ENCODE measurements around the gene POFUT1.

POFUT1 gene

GRCh38 chr20:32205843-32206759 lies 1.6 kb upstream of the POFUT1 start:
- peak; percentile 78 for DNase-seq (ENCODE audit: low spot score)

- peak; percentile 35 for DNase-seq (ENCODE audit: low spot score)
These were observed 687 bp upstream of the POFUT1 start for GRCh38 chr20:32206760-32207625.

- DNase-seq (ENCODE audit: low spot score): no peak
These were observed 947 bp downstream of the POFUT1 start for GRCh38 chr20:32208499-32209154.

GRCh38 chr20:32209850-32210605 lies 2.3 kb downstream of the POFUT1 start:
- no peak for DNase-seq (ENCODE audit: low spot score)

GRCh38 chr20:32213870-32214269 lies 6.2 kb downstream of the POFUT1 start:
- DNase-seq (ENCODE audit: low spot score): no peak

GRCh38 chr20:32215147-32215546 lies 7.5 kb downstream of the POFUT1 start:
- DNase-seq (ENCODE audit: low spot score): no peak

- no peak for DNase-seq (ENCODE audit: low spot score)
These were observed 8.0 kb downstream of the POFUT1 start for GRCh38 chr20:32215729-32216128.

- DNase-seq (ENCODE audit: low spot score): no peak
These were observed 8.8 kb downstream of the POFUT1 start for GRCh38 chr20:32216179-32217142.

GRCh38 chr20:32218156-32218900 lies 10.6 kb downstream of the POFUT1 start:
- no peak for DNase-seq (ENCODE audit: low spot score)

- DNase-seq (ENCODE audit: low spot score): no peak
These were observed 16.8 kb downstream of the POFUT1 start for GRCh38 chr20:32224463-32224862.

GRCh38 chr20:32226391-32226790 lies 18.7 kb downstream of the POFUT1 start:
- no peak for DNase-seq (ENCODE audit: low spot score)

- DNase-seq (ENCODE audit: low spot score): no peak
These were observed 19.6 kb downstream of the POFUT1 start for GRCh38 chr20:32227306-32227705.

- DNase-seq (ENCODE audit: low spot score): no peak
These were observed 20.3 kb downstream of the POFUT1 start for GRCh38 chr20:32227744-32228688.

GRCh38 chr20:32229251-32229747 lies 21.6 kb downstream of the POFUT1 start:
- no peak for DNase-seq (ENCODE audit: low spot score)

- DNase-seq (ENCODE audit: low spot score): no peak
These were observed 23.0 kb downstream of the POFUT1 start for GRCh38 chr20:32230707-32231106.

- no peak for DNase-seq (ENCODE audit: low spot score)
These were observed 23.6 kb downstream of the POFUT1 start for GRCh38 chr20:32231245-32231644.

GRCh38 chr20:32231847-32232246 lies 24.2 kb downstream of the POFUT1 start:
- DNase-seq (ENCODE audit: low spot score): no peak

- no peak for DNase-seq (ENCODE audit: low spot score)
These were observed 24.7 kb downstream of the POFUT1 start for GRCh38 chr20:32232326-32232886.
